Activated CD8-positive, alpha-beta memory T cell treated with anti-CD3 and anti-CD28 coated beads, Interleukin-2, amount 10 ng/mL, durations not matched to agents 7 days and 5 days (primary cell): Measurements from ENCODE around the gene FAM13A. TPM values are rescaled to one million over a fixed set of nuclear protein-coding genes. Genes with fewer than 3 reads are reported as not detected.
A peak's percentile ranks its signal among the peaks of the same experiment; 100 is the strongest.

Experiments used
- ATAC-seq: fragments of 150-1000 bp; cut with Tn5 transposase; one replicate; pipeline ENCODE4 v1.10.0; 2021; ENCODE audit warnings: moderate library complexity
- CTCF ChIA-PET: fragments of 350-600 bp; sonication (Branson Sonifier 250); formaldehyde crosslinking; loops from one replicate; lab custom pipeline; 2021; ENCODE audit warnings: antibody characterized with exemption; lab: Charles Lee
- DNase-seq: peaks from one replicate; pipeline ENCODE4 v3.0.0-alpha.2; 2020
- H3K27ac Mint-ChIP-seq: one replicate; pipeline ENCODE4 v1.8.0; 2021; ENCODE audit warnings: mild to moderate bottlenecking, mixed read lengths
- H3K27me3 Mint-ChIP-seq: one replicate; pipeline ENCODE4 v1.8.0; 2021; ENCODE audit warnings: mixed read lengths
- H3K36me3 Mint-ChIP-seq: one replicate; pipeline ENCODE4 v1.8.0; 2021; ENCODE audit warnings: mild to moderate bottlenecking, mixed read lengths
- H3K4me1 Mint-ChIP-seq: one replicate; pipeline ENCODE4 v1.8.0; 2021; ENCODE audit warnings: mixed read lengths
- H3K4me3 Mint-ChIP-seq: one replicate; pipeline ENCODE4 v1.8.0; 2021; ENCODE audit warnings: mild to moderate bottlenecking, moderate library complexity, mixed read lengths
- H3K9me3 Mint-ChIP-seq: one replicate; pipeline ENCODE4 v1.8.0; 2022; ENCODE audit warnings: low read depth, mixed read lengths
- total RNA-seq, 2 experiments: library from RNA; stranded (reverse); gene quantifications; one replicate each; pipeline ENCODE4 v1.2.3, GENCODE V29; 2021

FAM13A gene
- 1 to 10 TPM; 1.8 to 7.2 TPM for total RNA-seq

DNA sequence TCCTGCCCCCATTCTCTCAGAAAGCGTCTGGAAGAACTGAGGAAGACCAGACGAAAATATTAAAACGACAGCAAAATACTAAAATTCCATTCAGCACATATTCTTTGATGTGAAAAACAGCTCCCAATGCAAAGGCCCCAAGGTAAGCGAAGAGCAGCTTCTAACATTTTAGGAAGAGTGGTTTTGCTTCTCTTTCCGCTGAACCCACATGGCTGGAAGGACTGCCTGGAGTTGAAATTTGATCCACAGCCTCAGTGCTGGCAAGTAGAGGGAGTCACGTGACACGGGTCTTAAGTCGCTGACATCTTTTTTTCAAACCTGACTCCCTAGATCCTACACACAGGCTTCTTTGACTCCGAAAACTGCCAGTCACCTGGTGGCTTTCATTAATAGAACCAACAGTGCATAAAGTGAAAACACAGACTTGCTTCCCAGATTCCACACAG is at the start of gene FAM13A:
Gene FAM13A, minus strand, starts transcription at position 233 of the 446 bp plus-strand sequence. Its CDS starts 221 bp downstream, at position 12.
- peaks cover 11% of the 10 kb centered on the region for H3K27me3 Mint-ChIP-seq
- ATAC-seq (no peak), DNase-seq (no peak)
- peaks cover 1% of the 10 kb centered on the region for H3K36me3 Mint-ChIP-seq
- H3K27ac Mint-ChIP-seq: no peak within 1 kb of the TSS
- CTCF ChIA-PET: no interaction called here
- no peak within 1 kb of the TSS for H3K4me3 Mint-ChIP-seq
- peaks cover 8% of the 10 kb centered on the region for H3K4me1 Mint-ChIP-seq
- peaks cover under 1% of the 10 kb centered on the region for H3K9me3 Mint-ChIP-seq

DNA sequence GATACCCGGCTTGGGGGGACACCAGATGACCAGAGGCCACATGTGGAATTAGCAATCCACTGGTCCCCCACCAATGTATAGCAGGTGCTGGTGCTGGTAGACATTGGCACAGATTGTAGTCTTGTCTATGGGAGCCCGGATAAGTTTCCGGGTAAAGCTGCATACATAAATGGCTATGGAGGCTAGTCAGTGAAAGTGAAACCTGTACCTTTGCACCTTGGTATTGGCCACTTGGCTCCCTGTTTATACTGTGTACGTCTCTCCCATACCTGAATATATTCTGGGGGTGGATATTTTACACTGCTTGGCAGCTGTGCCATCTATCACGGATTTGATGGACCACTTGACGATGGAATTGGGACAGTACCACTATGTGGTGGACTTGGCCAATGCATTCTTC is 48.7 kb upstream of the FAM13A start:
- CTCF ChIA-PET: no interaction called here
- Mint-ChIP-seq H3K27ac (no peak overlapping the region), H3K4me1 (peaks cover 8% of the 10 kb centered on the region), H3K9me3 (peaks cover 2% of the 10 kb centered on the region), H3K4me3 (no peak overlapping the region), H3K27me3 (peaks cover 23% of the 10 kb centered on the region), H3K36me3 (no peaks in the 10 kb centered on the region)
- ATAC-seq (no peak), DNase-seq (no peak)

DNA sequence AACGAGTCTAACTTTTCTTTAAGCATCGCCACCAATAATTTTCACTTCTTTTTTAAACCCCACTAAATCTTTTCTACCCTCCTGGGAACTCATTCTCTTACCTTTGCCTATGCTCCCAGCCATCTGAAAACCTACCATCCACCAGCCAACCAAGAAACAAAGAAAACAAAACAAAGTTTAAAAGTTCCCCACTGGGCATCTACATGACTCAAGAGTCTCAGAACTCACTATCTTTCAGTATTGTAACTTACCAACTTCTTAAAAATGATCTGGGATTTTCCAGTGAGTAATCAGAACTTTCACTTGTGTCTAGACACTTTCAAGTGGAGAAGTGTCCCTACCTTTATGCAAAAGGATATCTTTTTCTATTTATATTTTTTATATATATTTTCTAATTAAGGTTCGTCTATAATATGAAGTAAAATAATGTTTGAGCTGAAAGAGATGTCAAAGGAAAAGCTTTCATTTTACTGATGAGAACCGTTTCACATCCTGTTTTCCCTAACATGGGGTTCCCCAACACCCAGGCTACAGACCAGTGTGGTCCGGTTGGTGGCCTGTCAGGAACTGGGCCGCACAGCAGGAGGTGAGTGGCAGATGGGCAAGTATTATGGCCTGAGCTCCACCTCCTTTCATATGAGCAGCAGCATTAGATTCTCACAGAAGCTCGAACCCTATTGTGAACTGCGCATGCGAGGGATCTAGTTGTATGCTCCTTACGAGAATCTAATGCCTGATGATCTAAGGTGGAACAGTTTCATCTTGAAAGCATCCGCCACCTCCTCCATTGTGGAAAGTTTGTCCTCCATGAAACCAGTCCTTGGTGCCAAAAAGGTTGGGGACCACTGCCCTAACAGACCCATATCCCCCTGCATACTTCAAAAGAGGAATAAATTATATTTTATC is 44.5 kb upstream of the FAM13A start:
- Mint-ChIP-seq H3K9me3 (no peaks in the 10 kb centered on the region), H3K4me3 (no peak overlapping the region), H3K4me1 (peaks cover 3% of the 10 kb centered on the region), H3K27me3 (peaks cover 2% of the 10 kb centered on the region), H3K36me3 (no peaks in the 10 kb centered on the region), H3K27ac (no peak overlapping the region)
- ATAC-seq (no peak), DNase-seq (no peak)
- CTCF ChIA-PET: no interaction called here

DNA sequence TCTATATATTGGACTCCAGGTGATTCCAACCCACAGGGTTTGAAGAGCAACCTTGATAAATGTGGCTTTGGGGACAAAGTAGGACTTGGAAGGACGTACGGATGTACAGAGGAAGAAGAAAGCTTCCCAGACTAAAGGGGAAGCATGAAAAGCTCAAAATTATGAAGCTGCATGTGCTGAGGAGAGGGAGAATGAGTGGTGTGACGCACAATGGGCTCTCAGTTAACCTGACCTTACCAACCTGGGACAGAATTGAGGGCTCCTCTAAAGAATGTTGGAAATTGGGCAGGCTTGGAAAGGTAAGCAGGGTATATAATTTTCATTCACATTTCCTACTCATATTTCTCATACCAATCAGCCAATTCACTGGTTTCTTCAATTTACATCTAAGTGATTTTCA is 43.9 kb upstream of the FAM13A start:
- Mint-ChIP-seq H3K4me3 (no peak overlapping the region), H3K27ac (no peak overlapping the region), H3K9me3 (no peaks in the 10 kb centered on the region), H3K27me3 (peaks cover 2% of the 10 kb centered on the region), H3K36me3 (no peaks in the 10 kb centered on the region), H3K4me1 (peaks cover 3% of the 10 kb centered on the region)
- ATAC-seq: no peak
- CTCF ChIA-PET: no interaction called here
- DNase-seq: no peak

DNA sequence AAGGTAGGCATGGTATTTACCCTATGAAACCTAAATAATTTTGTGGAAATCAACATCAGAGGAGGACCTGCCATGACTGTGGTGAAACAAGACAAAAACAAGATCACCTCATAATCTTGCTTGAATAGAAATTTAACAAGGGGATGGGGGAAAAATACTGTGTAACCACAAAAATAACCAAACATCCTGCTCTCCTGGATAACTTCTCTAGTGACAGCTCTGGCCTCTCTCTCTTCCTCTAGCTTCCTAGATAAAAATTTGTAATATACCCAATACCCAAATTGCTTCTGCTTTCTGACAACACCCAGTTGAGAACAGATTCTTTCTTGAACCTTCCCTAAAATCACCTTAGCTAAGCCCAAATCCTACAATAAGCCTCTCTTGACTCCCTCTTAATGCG is 42.5 kb upstream of the FAM13A start:
- Mint-ChIP-seq H3K36me3 (no peaks in the 10 kb centered on the region), H3K27me3 (peaks cover 2% of the 10 kb centered on the region), H3K27ac (no peak overlapping the region), H3K9me3 (no peaks in the 10 kb centered on the region), H3K4me1 (peaks cover 3% of the 10 kb centered on the region), H3K4me3 (no peak overlapping the region)
- CTCF ChIA-PET: no interaction called here
- no peak for ATAC-seq
- no peak for DNase-seq

DNA sequence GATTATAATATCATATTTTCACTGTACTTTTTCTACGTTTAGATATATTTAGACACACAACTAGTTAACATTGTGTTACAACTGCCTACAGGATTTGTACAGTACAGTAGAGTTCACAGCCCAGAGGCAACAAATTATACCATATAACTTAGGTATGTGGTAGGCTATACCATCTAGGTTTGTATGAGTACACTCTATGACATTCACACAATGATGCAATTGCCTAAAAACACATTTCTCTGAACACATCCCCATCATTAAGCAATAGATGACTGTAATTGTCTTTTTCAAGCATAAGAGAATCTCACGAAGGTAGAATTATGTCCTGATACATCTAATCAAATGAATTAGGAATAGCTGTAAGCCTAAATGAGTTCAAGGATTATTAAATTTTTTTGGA is 42.0 kb upstream of the FAM13A start:
- no peak for ATAC-seq

DNA sequence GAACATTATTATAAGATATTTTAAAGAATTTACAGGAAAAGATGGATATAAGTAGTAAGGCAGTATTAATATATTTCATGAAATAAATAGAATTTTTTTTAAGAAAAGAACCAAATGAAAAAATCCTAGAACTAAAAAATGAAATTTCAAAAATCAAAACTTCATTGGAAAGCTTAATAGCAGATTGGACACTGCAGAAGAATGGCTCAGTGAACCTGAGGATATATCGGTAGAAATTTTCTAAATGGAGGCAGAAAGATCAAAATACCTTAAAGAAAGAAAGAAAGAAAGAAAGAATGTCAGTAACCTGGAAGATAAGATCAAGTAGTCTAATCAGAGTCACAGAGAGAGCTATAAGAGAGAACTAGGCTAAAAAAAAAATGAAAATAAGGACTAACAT is 21.3 kb upstream of the FAM13A start:
- CTCF ChIA-PET: no interaction called here
- Mint-ChIP-seq H3K4me3 (no peak overlapping the region), H3K4me1 (peaks cover 5% of the 10 kb centered on the region), H3K27me3 (peaks cover 11% of the 10 kb centered on the region), H3K9me3 (peaks cover 12% of the 10 kb centered on the region), H3K27ac (no peak overlapping the region), H3K36me3 (peaks cover 2% of the 10 kb centered on the region)
- DNase-seq (no peak), ATAC-seq (no peak)

More for the DNA sequence above, 42.0 kb upstream of the FAM13A start:
- Mint-ChIP-seq H3K9me3 (no peaks in the 10 kb centered on the region), H3K4me1 (peaks cover 3% of the 10 kb centered on the region), H3K27me3 (peaks cover 2% of the 10 kb centered on the region), H3K36me3 (no peaks in the 10 kb centered on the region), H3K27ac (no peak overlapping the region), H3K4me3 (no peak overlapping the region)
- DNase-seq: no peak
- CTCF ChIA-PET: no interaction called here

DNA sequence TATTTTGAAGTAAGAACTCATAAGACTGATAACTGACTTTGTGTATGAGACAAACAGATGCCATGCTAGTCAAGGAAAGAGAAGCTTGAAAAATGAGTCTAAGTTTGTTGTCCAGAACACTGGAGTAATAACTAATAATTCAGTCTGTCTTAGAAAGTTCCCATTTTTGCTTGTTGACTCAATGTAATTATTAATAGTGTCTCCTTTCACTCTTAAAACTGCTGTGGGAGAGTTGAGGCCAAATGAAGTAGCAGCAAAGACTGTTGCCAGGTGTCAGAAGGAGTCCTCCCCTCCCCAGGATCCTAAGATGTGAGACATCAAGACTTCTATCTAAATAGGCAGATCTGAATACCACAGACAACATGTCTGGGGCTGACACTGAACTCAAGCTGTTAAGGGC is 20.8 kb upstream of the FAM13A start:
- Mint-ChIP-seq H3K4me3 (no peak overlapping the region), H3K36me3 (peaks cover 2% of the 10 kb centered on the region), H3K4me1 (peaks cover 5% of the 10 kb centered on the region), H3K27me3 (peaks cover 13% of the 10 kb centered on the region), H3K9me3 (peaks cover 12% of the 10 kb centered on the region), H3K27ac (no peak overlapping the region)
- no peak for DNase-seq
- CTCF ChIA-PET: no interaction called here
- no peak for ATAC-seq

DNA sequence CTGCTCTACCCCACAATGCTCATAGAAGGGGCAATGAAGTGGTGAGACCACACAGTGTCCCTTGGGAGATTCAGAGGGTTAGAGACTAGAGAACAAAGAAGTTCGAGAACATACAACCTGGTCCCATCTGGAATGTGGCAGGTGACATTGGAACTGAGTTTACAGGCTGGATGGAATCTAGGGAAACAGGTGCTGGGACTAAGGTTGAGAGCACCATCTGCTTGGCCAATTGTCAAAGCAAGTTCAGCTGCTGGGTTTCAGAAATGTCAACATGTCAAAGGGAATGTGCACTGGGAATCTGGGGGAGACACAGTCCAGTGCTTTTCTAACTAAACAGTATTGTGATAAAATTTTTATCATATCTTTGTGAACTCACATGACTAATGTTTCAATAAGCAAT is 15.9 kb upstream of the FAM13A start:
- Mint-ChIP-seq H3K27me3 (peaks cover 6% of the 10 kb centered on the region), H3K27ac (no peak overlapping the region), H3K4me3 (no peak overlapping the region), H3K4me1 (peaks cover 3% of the 10 kb centered on the region), H3K9me3 (peaks cover 7% of the 10 kb centered on the region), H3K36me3 (no peaks in the 10 kb centered on the region)
- no peak for DNase-seq
- CTCF ChIA-PET: no interaction called here
- no peak for ATAC-seq

DNA sequence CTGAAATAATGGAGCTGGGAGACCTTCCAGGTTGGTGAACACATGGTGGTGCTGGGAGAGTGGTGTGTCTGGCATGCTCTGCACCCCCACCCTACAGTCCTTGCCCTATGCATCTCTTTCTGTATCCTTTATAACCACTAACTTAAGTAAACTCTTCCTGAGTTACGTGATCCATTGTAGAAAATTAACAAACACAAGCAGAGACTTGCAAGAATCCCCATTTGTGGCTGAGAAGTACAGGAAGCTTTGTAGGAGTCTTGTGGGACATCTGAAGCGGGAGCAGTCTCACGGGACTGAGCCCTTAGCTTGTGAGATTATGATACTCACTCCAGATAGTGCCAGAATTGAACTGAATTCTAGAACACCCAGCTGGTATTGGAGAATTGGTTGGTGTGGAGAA is 14.3 kb upstream of the FAM13A start:
- CTCF ChIA-PET: no interaction called here
- no peak overlapping the region for H3K4me3 Mint-ChIP-seq
- DNase-seq: no peak
- no peaks in the 10 kb centered on the region for H3K36me3 Mint-ChIP-seq
- H3K4me1 Mint-ChIP-seq: peaks cover 3% of the 10 kb centered on the region
- ATAC-seq: no peak
- H3K9me3 Mint-ChIP-seq: no peaks in the 10 kb centered on the region
- H3K27ac Mint-ChIP-seq: no peak overlapping the region
- peaks cover 6% of the 10 kb centered on the region for H3K27me3 Mint-ChIP-seq

DNA sequence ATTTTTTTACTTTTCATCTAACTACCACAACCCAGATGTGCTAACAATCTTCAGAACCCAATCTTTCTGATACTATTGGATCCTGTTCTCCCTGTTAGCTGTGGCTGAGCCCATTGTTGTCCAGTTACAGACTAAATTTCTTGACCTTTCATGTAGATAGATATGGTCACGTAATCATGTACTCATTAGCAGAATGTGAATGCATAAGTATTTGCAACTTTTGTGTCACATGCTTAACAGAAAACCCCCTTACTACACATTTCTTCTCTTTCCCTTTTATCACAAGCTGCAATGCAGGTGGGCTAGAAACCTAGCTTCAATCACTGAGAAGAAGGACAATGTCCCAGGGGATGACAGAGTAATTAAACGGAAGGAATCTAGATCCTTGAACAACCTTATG is 13.1 kb upstream of the FAM13A start:
- no peaks in the 10 kb centered on the region for H3K36me3 Mint-ChIP-seq
- CTCF ChIA-PET: interaction anchor here (0.9 kb wide), 1 partner anchor 47 kb away, joined by 3 read pairs; no protein-coding TSS in a partner anchor
- H3K9me3 Mint-ChIP-seq: no peaks in the 10 kb centered on the region

DNA sequence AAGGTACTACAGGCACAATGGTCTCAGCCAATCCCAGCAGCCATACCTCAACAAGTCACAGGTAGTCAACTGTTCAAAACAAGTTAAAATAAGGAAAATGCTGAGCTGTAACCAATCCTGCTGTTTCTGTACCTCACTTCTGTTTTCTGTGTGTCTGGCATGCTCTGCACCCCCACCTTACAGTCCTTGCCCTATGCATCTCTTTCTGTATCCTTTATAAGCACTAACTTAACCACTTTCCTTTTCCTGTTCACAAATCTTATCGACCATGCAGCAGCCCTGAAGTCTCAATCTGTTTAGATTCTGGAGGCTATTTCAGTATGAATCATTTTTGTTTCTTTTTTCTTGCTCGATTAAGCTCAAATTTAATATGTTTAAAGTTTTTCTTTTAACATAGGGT is 12.5 kb upstream of the FAM13A start:
- DNase-seq (no peak), ATAC-seq (peak; percentile 42)
- H3K4me3 Mint-ChIP-seq: no peak overlapping the region
- no peaks in the 10 kb centered on the region for H3K36me3 Mint-ChIP-seq
- no peak overlapping the region for H3K27ac Mint-ChIP-seq
- peaks cover 3% of the 10 kb centered on the region for H3K4me1 Mint-ChIP-seq
- peaks cover 3% of the 10 kb centered on the region for H3K9me3 Mint-ChIP-seq
- peaks cover 8% of the 10 kb centered on the region for H3K27me3 Mint-ChIP-seq
- CTCF ChIA-PET: no interaction called here

More for the DNA sequence above, 13.1 kb upstream of the FAM13A start:
- no peak overlapping the region for H3K27ac Mint-ChIP-seq
- H3K4me3 Mint-ChIP-seq: no peak overlapping the region
- ATAC-seq (no peak), DNase-seq (no peak)
- peaks cover 3% of the 10 kb centered on the region for H3K4me1 Mint-ChIP-seq
- H3K27me3 Mint-ChIP-seq: peaks cover 6% of the 10 kb centered on the region

DNA sequence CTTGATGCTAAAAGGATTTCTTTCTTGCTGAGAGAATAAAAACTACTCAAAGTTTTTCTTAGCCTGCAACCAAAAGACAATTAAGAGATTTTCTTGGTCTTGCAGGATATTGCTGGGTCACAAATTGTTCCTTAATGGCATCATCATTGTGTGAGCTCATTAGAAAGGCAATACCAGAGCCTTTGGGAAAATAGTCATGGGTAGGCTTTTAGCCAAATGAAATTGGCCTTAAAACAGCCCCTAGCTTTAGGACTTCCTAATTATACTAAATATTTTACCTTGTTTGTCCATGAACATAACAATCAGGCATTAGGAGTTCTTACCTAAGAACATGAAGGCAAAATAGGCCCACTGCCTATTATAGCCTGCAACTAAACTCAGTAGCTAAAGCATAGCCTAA is 10.4 kb upstream of the FAM13A start:
- H3K4me3 Mint-ChIP-seq: no peak overlapping the region
- peaks cover 6% of the 10 kb centered on the region for H3K27me3 Mint-ChIP-seq
- no peak overlapping the region for H3K27ac Mint-ChIP-seq
- DNase-seq (no peak), ATAC-seq (no peak)
- H3K4me1 Mint-ChIP-seq: peaks cover 3% of the 10 kb centered on the region
- CTCF ChIA-PET: interaction anchor here (1.0 kb wide), 1 partner anchor 12 kb away, joined by 4 read pairs; no protein-coding TSS in a partner anchor
- peaks cover 6% of the 10 kb centered on the region for H3K9me3 Mint-ChIP-seq
- no peaks in the 10 kb centered on the region for H3K36me3 Mint-ChIP-seq

DNA sequence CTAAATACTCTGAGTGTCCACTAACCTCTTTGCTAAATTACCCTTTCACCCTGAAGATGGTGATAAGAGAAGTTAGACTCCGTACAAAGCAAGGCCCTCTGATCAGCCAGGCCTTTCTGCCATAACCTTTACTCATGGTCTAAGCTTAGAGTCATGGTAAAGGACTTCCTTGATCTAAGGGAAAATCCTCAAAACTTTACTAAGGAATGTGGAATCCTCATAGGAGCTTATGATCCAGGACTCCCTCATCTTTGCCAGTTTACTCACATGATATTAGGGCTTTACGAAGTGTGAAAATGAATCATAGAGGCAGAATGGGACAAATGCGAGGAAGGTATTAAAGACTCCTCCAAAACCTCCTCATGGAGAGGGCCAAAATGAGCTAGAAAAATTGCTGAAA is 7.9 kb upstream of the FAM13A start:
- H3K27ac Mint-ChIP-seq: no peak overlapping the region
- no peak overlapping the region for H3K4me3 Mint-ChIP-seq
- ATAC-seq: no peak
- no peak for DNase-seq
- CTCF ChIA-PET: no interaction called here
- H3K27me3 Mint-ChIP-seq: peaks cover 9% of the 10 kb centered on the region
- H3K9me3 Mint-ChIP-seq: peaks cover 11% of the 10 kb centered on the region
- H3K36me3 Mint-ChIP-seq: no peaks in the 10 kb centered on the region
- H3K4me1 Mint-ChIP-seq: peaks cover 3% of the 10 kb centered on the region
